Neural crest cell (in vitro differentiated cells): ENCODE measurements around the gene SRSF5. TPM values are rescaled to one million over a fixed set of nuclear protein-coding genes. Genes with fewer than 3 reads are reported as not detected.

Experiments used
- DNase-seq: peaks from one replicate; pipeline ENCODE4 v3.0.0; 2021; ENCODE audit warnings: low read depth, mixed read lengths, low spot score
- H3K27ac Mint-ChIP-seq: one replicate; pipeline ENCODE4 v1.8.0; 2021; ENCODE audit warnings: mild to moderate bottlenecking, mixed read lengths; ENCODE audit not compliant: unreplicated experiment
- H3K27me3 Mint-ChIP-seq: 2 replicates; pipeline ENCODE4 v1.8.0; 2021; ENCODE audit warnings: low read depth, mild to moderate bottlenecking, mixed read lengths
- H3K36me3 Mint-ChIP-seq: 2 replicates; pipeline ENCODE4 v1.8.0; 2021; ENCODE audit warnings: low read depth, mild to moderate bottlenecking, mixed read lengths
- H3K4me1 Mint-ChIP-seq: 2 replicates; pipeline ENCODE4 v1.8.0; 2021; ENCODE audit warnings: mixed read lengths
- H3K4me3 Mint-ChIP-seq: one replicate; pipeline ENCODE4 v1.8.0; 2021; ENCODE audit warnings: mild to moderate bottlenecking, mixed read lengths
- H3K9me3 Mint-ChIP-seq: 2 replicates; pipeline ENCODE4 v1.8.0; 2021; ENCODE audit warnings: mixed read lengths
- total RNA-seq: library from RNA; stranded (reverse); gene quantifications from 2 replicates; pipeline ENCODE4 v1.2.1, GENCODE V29; 2021
- TF ChIP-seq, protein P1 (sequence below): fragments of 200-600 bp; sonication (generic); conservative IDR thresholded peaks from 2 replicates; pipeline ENCODE4 v1.5.0; 2021; ENCODE audit warnings: antibody characterized with exemption, mild to moderate bottlenecking

The SRSF5 gene
- total RNA-seq, 1 donor from 2014 or later = 356 TPM

DNA sequence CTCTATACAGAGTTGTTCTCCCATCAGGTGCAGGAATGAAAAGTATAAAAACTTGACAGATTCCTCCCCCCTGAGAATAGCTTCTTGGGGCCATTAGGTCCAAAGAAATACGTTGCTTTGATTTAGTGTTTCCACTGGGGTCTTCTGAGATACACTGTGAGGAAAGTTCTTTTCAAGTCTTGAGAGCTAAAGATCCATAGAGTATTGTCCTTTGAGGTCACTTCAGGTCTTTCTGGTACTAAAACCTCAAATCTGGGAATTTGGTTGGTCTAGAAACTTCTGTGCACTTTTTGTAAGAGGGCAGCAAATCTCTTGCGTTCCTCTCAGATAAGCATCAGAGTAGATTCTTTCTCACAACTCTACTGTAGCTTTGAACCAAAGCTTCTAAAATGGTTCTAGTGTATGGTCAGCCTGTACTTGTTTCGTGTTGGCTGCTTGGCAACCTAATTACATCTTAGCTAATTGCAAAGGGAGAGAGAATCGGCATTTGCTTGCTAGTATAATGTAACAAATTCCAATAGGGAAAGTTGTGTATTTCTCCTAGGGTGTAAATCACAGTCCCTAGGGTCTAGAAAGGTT lies 10.0 kb downstream of the SRSF5 start:
- Mint-ChIP-seq H3K9me3 (no peaks in the 10 kb centered on the region), H3K4me3 (no peak overlapping the region), H3K4me1 (peaks cover 7% of the 10 kb centered on the region), H3K27ac (no peak overlapping the region), H3K36me3 (peaks cover 45% of the 10 kb centered on the region), H3K27me3 (no peaks in the 10 kb centered on the region)
- no peak for DNase-seq
- TF ChIP-seq, protein P1, sequence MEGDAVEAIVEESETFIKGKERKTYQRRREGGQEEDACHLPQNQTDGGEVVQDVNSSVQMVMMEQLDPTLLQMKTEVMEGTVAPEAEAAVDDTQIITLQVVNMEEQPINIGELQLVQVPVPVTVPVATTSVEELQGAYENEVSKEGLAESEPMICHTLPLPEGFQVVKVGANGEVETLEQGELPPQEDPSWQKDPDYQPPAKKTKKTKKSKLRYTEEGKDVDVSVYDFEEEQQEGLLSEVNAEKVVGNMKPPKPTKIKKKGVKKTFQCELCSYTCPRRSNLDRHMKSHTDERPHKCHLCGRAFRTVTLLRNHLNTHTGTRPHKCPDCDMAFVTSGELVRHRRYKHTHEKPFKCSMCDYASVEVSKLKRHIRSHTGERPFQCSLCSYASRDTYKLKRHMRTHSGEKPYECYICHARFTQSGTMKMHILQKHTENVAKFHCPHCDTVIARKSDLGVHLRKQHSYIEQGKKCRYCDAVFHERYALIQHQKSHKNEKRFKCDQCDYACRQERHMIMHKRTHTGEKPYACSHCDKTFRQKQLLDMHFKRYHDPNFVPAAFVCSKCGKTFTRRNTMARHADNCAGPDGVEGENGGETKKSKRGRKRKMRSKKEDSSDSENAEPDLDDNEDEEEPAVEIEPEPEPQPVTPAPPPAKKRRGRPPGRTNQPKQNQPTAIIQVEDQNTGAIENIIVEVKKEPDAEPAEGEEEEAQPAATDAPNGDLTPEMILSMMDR = no peak

DNA sequence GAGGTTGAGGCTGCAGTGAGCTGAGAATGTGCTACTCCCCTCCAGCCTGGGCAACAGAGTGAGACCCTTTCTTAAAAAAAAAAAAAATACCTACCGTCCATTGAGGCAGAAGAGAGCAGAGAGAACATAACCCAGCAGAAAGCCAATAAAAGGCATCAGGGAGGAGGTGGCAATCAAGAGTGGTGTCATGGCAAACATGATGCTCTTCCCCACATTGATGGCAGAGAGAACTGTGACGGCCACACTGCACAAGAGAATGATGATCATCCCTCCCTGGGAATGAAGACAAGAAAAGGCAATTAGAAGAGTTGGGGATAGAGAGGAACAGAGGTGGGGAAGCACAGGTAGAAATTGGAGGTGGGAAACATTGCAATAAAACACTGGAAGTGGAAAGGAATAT lies 12.1 kb downstream of the SRSF5 start:
- H3K4me3 Mint-ChIP-seq = no peak overlapping the region
- no peak overlapping the region for H3K27ac Mint-ChIP-seq
- peaks cover 32% of the 10 kb centered on the region for H3K36me3 Mint-ChIP-seq
- H3K27me3 Mint-ChIP-seq = no peaks in the 10 kb centered on the region
- no peaks in the 10 kb centered on the region for H3K9me3 Mint-ChIP-seq
- no peak for DNase-seq
- TF ChIP-seq, protein P1 = no peak
- H3K4me1 Mint-ChIP-seq = no peaks in the 10 kb centered on the region

DNA sequence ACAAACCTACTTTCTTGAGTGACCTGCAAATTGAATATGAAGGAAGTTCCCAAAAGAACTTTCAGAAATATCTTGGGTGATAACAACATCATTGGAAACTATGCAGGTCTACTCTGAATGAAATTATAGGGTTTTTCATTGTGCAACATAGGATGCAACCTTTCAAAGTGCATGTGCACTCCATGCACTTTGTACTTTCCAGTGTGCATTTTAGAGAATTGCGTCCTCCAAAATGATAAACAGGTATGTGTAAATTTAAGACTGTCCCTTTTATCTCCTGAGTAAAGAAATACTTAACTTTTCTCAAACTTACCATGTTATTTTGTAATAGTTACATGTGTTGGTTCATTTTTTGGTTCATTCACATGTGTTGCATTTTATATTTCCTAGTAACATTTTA lies 13.2 kb downstream of the SRSF5 start:
- Mint-ChIP-seq H3K27me3 (no peaks in the 10 kb centered on the region), H3K9me3 (no peaks in the 10 kb centered on the region), H3K36me3 (peaks cover 26% of the 10 kb centered on the region), H3K4me1 (no peaks in the 10 kb centered on the region), H3K4me3 (no peak overlapping the region), H3K27ac (no peak overlapping the region)
- DNase-seq = no peak
- TF ChIP-seq, protein P1 = no peak

DNA sequence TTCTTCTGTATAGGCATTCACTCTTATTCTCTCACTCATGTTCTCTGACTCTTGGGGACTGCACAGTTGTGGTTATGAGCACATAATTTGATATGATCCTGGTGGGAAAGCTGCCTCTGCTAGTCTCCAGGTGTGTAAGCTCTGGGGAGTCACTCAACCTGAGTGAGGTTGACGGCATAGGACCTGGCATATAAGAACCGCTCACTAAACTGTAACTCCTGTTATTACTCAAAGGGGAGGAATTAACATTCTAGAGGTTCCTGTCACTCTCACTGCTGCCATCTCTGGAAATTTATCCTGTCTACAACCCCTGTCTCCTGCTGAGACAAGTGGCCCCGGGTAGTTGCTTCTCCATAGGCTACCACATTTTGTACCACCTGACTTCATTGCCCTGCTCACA lies 14.0 kb downstream of the SRSF5 start:
- Mint-ChIP-seq H3K4me1 (no peaks in the 10 kb centered on the region), H3K27ac (no peak overlapping the region)
- TF ChIP-seq, protein P1 = no peak

DNA sequence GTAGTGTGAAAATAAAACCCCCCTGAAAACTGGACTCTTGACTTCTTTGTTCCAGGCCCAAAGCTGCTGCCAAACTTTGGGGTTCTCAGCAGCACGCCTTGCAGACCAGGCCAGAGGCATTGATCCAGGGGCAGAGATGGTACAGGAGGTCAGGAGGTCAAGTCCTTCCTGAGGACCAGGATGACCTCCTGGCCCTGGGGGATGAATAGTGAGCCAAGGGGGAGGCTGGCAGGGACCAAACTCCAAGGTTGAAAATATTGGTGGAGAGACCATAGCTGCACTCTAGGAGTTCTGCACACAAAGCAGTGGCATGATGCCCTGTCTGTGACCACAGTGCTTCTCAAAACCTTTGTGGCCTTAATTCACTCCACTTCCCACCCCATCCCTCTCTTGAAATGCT lies 18.0 kb downstream of the SRSF5 start:
- Mint-ChIP-seq H3K27me3 (no peaks in the 10 kb centered on the region), H3K27ac (no peak overlapping the region), H3K4me3 (no peak overlapping the region), H3K36me3 (peaks cover 8% of the 10 kb centered on the region), H3K4me1 (peaks cover 5% of the 10 kb centered on the region), H3K9me3 (peaks cover 2% of the 10 kb centered on the region)
- no peak for DNase-seq
- TF ChIP-seq, protein P1 = no peak

More for the DNA sequence above, 14.0 kb downstream of the SRSF5 start:
- DNase-seq = no peak
- H3K27me3 Mint-ChIP-seq = no peaks in the 10 kb centered on the region
- no peak overlapping the region for H3K4me3 Mint-ChIP-seq
- H3K36me3 Mint-ChIP-seq = peaks cover 22% of the 10 kb centered on the region
- no peaks in the 10 kb centered on the region for H3K9me3 Mint-ChIP-seq
